Measurements from ENCODE around the gene PPL. TPM values are rescaled to one million over a fixed set of nuclear protein-coding genes. Genes with fewer than 3 reads are reported as not detected.
"Not testable (repeated sequence)": the region's sequence is repeated elsewhere in the genome, so short reads cannot be mapped to it uniquely, and the experiment has no call there.

Gene PPL
- total RNA-seq, 4 donors from 2014 or later, result 12.8 to 23.1 (median 18.3) TPM

DNA sequence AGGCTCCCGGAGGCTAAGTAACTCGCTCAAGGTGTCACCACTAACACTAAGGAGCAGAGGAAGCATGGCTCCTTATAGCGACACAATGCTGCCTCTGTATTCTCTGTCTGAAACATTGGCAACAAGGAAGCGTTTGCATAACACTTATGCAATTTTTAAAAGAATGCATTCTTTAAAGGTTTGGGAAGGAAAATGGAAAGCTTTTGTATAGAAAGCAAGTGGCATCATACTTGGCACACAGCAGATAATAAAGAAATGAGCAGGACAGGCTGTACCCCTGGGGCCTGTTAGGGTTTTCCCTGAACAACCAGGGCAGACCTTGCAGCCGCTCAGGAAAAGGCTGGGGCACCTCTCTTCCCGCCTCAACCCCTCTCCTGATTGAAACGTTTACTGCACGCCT is 36.9 kb downstream of the PPL start:
- in situ Hi-C loops (cut with MboI; ENCODE audit: low sequenced_read_pairs in 4 of 4) (no loop called here), intact Hi-C loops (cut with DNase I; ENCODE audit: low total_unique reads) (no loop called here)
- H3K4me3 ChIP-seq, result no peak overlapping the region
- DNase-seq, result no peak
- TF ChIP-seq POLR2A (IDR thresholded peaks at IDR 0.05), result no peak
- TF ChIP-seq, protein P1, sequence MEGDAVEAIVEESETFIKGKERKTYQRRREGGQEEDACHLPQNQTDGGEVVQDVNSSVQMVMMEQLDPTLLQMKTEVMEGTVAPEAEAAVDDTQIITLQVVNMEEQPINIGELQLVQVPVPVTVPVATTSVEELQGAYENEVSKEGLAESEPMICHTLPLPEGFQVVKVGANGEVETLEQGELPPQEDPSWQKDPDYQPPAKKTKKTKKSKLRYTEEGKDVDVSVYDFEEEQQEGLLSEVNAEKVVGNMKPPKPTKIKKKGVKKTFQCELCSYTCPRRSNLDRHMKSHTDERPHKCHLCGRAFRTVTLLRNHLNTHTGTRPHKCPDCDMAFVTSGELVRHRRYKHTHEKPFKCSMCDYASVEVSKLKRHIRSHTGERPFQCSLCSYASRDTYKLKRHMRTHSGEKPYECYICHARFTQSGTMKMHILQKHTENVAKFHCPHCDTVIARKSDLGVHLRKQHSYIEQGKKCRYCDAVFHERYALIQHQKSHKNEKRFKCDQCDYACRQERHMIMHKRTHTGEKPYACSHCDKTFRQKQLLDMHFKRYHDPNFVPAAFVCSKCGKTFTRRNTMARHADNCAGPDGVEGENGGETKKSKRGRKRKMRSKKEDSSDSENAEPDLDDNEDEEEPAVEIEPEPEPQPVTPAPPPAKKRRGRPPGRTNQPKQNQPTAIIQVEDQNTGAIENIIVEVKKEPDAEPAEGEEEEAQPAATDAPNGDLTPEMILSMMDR (IDR thresholded peaks at IDR 0.05 in 4 of 5, conservative IDR thresholded peaks at IDR 0.05 in 1 of 5), result no peak
- no peak for ATAC-seq
- H3K36me3 ChIP-seq, result no peaks in the 10 kb centered on the region
- no peaks in the 10 kb centered on the region for H3K9me3 ChIP-seq
- H3K27ac ChIP-seq, result no peak overlapping the region
- H3K4me1 ChIP-seq, result no peaks in the 10 kb centered on the region
- no peaks in the 10 kb centered on the region for H3K27me3 ChIP-seq

DNA sequence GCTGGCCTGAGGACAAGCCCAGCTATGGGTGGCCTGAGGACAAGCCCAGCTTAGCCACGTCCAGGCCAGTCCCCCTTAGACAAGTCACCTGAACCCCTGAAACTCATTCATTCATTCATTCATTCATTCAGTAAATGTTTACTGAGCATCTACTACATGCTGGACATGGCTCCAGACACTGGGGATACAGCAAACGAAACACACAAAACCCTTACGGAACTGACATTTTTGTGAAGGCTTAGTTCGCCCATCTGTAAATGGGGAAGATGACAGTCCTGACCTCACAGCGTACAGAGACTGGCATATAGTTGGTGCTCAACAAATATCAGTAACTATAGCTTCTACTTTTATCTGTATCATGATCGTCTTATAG is 37.5 kb downstream of the PPL start:
- H3K4me3 ChIP-seq, result no peak overlapping the region
- no peaks in the 10 kb centered on the region for H3K27me3 ChIP-seq
- DNase-seq (no peak), ATAC-seq (no peak)
- H3K27ac ChIP-seq, result no peak overlapping the region
- H3K4me1 ChIP-seq, result no peaks in the 10 kb centered on the region
- intact Hi-C loops (cut with DNase I; ENCODE audit: low total_unique reads), result no loop called here
- no peaks in the 10 kb centered on the region for H3K36me3 ChIP-seq
- no peaks in the 10 kb centered on the region for H3K9me3 ChIP-seq
- no peak for TF ChIP-seq POLR2A (IDR thresholded peaks at IDR 0.05)
- TF ChIP-seq, protein P1 (IDR thresholded peaks at IDR 0.05 in 4 of 5, conservative IDR thresholded peaks at IDR 0.05 in 1 of 5), result no peak
- in situ Hi-C loops (cut with MboI; ENCODE audit: low sequenced_read_pairs in 4 of 4), result no loop called here

DNA sequence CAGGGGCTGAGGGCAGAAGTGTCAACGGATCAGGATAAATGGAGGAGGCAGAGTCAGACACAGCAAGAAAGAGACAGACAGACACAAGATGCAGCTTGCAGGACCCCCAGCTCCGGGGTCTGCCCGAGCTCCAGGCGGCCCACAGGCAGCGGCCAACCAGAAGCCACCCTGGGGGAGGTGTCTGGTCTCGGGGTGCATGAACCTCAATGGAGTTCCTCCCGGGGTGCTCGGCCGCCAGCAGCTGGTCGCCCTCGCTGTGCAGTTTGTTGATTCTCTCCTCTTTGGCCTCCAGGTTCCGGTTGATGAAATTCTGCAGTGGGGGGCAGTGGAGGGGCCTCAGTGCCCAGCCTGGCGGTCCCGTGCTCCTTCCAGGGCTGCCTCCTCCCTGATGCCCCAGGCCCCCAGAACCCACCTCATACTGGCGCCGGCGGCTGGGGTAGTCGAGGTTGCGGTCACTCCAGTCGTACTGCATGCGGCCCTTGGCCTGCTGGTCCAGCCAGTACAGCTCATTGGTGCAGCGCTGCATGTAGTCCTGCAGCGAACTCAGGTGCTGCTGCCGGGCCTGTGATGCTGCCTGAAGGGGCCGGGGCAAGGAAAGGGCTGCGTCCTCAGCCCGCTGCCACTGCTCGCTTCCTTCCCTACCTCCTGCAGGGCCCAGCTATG is 38.0 kb downstream of the PPL start:
- no peak overlapping the region for H3K4me3 ChIP-seq
- no peaks in the 10 kb centered on the region for H3K36me3 ChIP-seq
- ATAC-seq (no peak), DNase-seq (no peak)
- H3K27me3 ChIP-seq, result no peaks in the 10 kb centered on the region
- intact Hi-C loops (cut with DNase I; ENCODE audit: low total_unique reads) (no loop called here), in situ Hi-C loops (cut with MboI; ENCODE audit: low sequenced_read_pairs in 4 of 4) (no loop called here)
- no peak for TF ChIP-seq POLR2A (IDR thresholded peaks at IDR 0.05)
- TF ChIP-seq, protein P1 (IDR thresholded peaks at IDR 0.05 in 4 of 5, conservative IDR thresholded peaks at IDR 0.05 in 1 of 5), result no peak
- H3K9me3 ChIP-seq, result no peaks in the 10 kb centered on the region
- no peaks in the 10 kb centered on the region for H3K4me1 ChIP-seq
- no peak overlapping the region for H3K27ac ChIP-seq

DNA sequence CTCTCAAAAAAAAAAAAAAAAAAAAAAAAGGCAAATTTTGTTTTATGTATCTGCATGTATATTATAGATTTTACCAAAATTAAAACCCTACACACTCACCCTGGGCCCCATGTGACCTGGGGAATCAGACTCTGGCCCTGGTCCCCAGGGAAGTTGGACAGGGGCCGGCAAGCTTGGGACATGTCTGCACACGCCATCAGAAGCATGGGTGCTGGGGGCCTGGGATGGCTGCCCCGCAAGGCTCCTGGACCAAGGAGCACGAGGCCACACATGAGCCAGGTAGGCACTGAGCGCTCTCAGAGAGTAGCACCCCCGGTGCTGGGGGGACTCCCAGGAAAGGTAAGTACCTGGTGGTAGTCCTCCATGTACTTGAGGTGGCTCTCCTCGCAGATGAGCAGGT is 39.6 kb downstream of the PPL start:
- no peaks in the 10 kb centered on the region for H3K36me3 ChIP-seq
- in situ Hi-C loops (cut with MboI; ENCODE audit: low sequenced_read_pairs in 4 of 4), result no loop called here
- intact Hi-C loops (cut with DNase I; ENCODE audit: low total_unique reads), result no loop called here

DNA sequence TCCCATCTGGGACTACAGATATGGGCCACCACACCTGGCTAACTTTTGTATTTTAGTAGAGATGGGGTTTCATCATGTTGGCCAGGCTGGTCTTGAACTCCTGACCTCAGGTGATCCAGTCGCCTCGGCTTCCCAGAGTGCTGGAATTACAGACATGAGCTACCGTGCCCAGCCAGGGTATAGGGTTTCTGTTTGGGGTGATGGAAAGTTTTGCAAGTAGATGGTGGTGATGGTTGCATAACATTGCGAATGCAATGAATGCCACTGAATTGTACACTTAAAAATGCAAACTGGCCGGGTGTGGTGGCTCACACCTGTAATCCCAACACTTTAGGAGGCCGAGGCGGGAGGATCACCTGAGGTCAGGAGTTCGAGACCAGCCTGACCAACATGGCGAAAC is 40.2 kb downstream of the PPL start:
- H3K27ac ChIP-seq; DNase-seq; H3K4me3 ChIP-seq; H3K9me3 ChIP-seq; H3K4me1 ChIP-seq; H3K27me3 ChIP-seq; H3K36me3 ChIP-seq; in situ Hi-C loops (cut with MboI; ENCODE audit: low sequenced_read_pairs in 4 of 4); intact Hi-C loops (cut with DNase I; ENCODE audit: low total_unique reads): not testable (repeated sequence)
- peak in 1 of 2 donors; percentile 24 for ATAC-seq

More for the DNA sequence above, 39.6 kb downstream of the PPL start:
- no peak for TF ChIP-seq POLR2A (IDR thresholded peaks at IDR 0.05)
- TF ChIP-seq, protein P1 (IDR thresholded peaks at IDR 0.05 in 4 of 5, conservative IDR thresholded peaks at IDR 0.05 in 1 of 5), result no peak
- Histone ChIP-seq H3K27me3 (no peaks in the 10 kb centered on the region), H3K4me1 (no peaks in the 10 kb centered on the region), H3K9me3 (no peaks in the 10 kb centered on the region), H3K27ac (no peak overlapping the region), H3K4me3 (no peak overlapping the region)
- no peak for DNase-seq
- no peak for ATAC-seq

Data from gastrocnemius medialis (tissue), 4 donors.